ENCODE results near the gene CLK2. TPM values are rescaled to one million over a fixed set of nuclear protein-coding genes. Genes with fewer than 3 reads are reported as not detected.

CLK2 gene
- total RNA-seq, 1 donor from 2014 or later: 41.7 TPM

- Histone ChIP-seq H4K20me1 (ENCODE audit: low read depth) (peaks cover 36% of the 10 kb centered on the region), H3K9me3 (ENCODE audit: low read depth) (no peaks in the 10 kb centered on the region), H3K4me3 (peak within 1 kb of the TSS; percentile 87), H2AFZ (replicated peaks) (peak within 1 kb of the TSS; percentile 61), H3F3A (ENCODE audit: low read depth) (peaks cover 22% of the 10 kb centered on the region), H3K9ac (peak within 1 kb of the TSS; percentile 93), H3K36me3 (no peaks in the 10 kb centered on the region), H3K27me3 (no peaks in the 10 kb centered on the region), H3K4me1 (peaks cover 14% of the 10 kb centered on the region), H3K4me2 (peak within 1 kb of the TSS; percentile 93), H3K27ac (peak within 1 kb of the TSS; percentile 97), H3K79me2 (ENCODE audit: low read depth) (peaks cover 43% of the 10 kb centered on the region)
- Mint-ChIP-seq H3K9me3 (no peaks in the 10 kb centered on the region), H3K4me1 (peaks cover 52% of the 10 kb centered on the region), H3K27ac (peak within 1 kb of the TSS; percentile 98), H3K4me3 (peak within 1 kb of the TSS; percentile 99), H3K27me3 (ENCODE audit: insufficient read depth, low read depth) (peaks cover 12% of the 10 kb centered on the region), H3K36me3 (peaks cover 23% of the 10 kb centered on the region)
- TF ChIP-seq EZH2phosphoT487 (IDR thresholded peaks at IDR 0.05) (no peak), EZH2 (IDR thresholded peaks at IDR 0.05) (no peak)
- TF ChIP-seq, protein P1, sequence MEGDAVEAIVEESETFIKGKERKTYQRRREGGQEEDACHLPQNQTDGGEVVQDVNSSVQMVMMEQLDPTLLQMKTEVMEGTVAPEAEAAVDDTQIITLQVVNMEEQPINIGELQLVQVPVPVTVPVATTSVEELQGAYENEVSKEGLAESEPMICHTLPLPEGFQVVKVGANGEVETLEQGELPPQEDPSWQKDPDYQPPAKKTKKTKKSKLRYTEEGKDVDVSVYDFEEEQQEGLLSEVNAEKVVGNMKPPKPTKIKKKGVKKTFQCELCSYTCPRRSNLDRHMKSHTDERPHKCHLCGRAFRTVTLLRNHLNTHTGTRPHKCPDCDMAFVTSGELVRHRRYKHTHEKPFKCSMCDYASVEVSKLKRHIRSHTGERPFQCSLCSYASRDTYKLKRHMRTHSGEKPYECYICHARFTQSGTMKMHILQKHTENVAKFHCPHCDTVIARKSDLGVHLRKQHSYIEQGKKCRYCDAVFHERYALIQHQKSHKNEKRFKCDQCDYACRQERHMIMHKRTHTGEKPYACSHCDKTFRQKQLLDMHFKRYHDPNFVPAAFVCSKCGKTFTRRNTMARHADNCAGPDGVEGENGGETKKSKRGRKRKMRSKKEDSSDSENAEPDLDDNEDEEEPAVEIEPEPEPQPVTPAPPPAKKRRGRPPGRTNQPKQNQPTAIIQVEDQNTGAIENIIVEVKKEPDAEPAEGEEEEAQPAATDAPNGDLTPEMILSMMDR (IDR thresholded peaks at IDR 0.05): no peak
- DNase-seq (ENCODE audit: low spot score): peak; percentile 98
These were observed 35.5 kb upstream of the CLK2 start, which contains the start of gene FDPS for GRCh38 chr1:155308493-155309422. Gene FDPS (plus strand): TSS chr1:155308866. CDS start chr1:155309790, 924 bp downstream.

GRCh38 chr1:155307247-155307740 is 34.0 kb upstream of the CLK2 start:
- no peaks in the 10 kb centered on the region for H3K9me3 Mint-ChIP-seq
- H3K4me2 ChIP-seq: no peak overlapping the region
- H3K27me3 ChIP-seq: no peaks in the 10 kb centered on the region
- H3F3A ChIP-seq (ENCODE audit: low read depth): peaks cover 22% of the 10 kb centered on the region
- H3K27me3 Mint-ChIP-seq (ENCODE audit: insufficient read depth, low read depth): peaks cover 12% of the 10 kb centered on the region
- H3K79me2 ChIP-seq (ENCODE audit: low read depth): peaks cover 36% of the 10 kb centered on the region
- H3K4me3 Mint-ChIP-seq: peak overlapping the region; percentile 67
- H3K4me3 ChIP-seq: no peak overlapping the region
- H3K27ac ChIP-seq: peak overlapping the region; percentile 97
- peak overlapping the region; percentile 61 for H3K27ac Mint-ChIP-seq
- peak; percentile 69 for DNase-seq (ENCODE audit: low spot score)
- peaks cover 14% of the 10 kb centered on the region for H3K4me1 ChIP-seq
- H4K20me1 ChIP-seq (ENCODE audit: low read depth): peaks cover 22% of the 10 kb centered on the region
- H3K9me3 ChIP-seq (ENCODE audit: low read depth): no peaks in the 10 kb centered on the region
- peaks cover 13% of the 10 kb centered on the region for H3K36me3 Mint-ChIP-seq
- H3K36me3 ChIP-seq: no peaks in the 10 kb centered on the region
- no peak for TF ChIP-seq EZH2 (IDR thresholded peaks at IDR 0.05)
- TF ChIP-seq EZH2phosphoT487 (IDR thresholded peaks at IDR 0.05): no peak
- TF ChIP-seq, protein P1 (IDR thresholded peaks at IDR 0.05): peak; percentile 52
- no peak overlapping the region for H3K9ac ChIP-seq
- peaks cover 50% of the 10 kb centered on the region for H3K4me1 Mint-ChIP-seq
- no peak overlapping the region for H2AFZ ChIP-seq (replicated peaks)

DNA sequence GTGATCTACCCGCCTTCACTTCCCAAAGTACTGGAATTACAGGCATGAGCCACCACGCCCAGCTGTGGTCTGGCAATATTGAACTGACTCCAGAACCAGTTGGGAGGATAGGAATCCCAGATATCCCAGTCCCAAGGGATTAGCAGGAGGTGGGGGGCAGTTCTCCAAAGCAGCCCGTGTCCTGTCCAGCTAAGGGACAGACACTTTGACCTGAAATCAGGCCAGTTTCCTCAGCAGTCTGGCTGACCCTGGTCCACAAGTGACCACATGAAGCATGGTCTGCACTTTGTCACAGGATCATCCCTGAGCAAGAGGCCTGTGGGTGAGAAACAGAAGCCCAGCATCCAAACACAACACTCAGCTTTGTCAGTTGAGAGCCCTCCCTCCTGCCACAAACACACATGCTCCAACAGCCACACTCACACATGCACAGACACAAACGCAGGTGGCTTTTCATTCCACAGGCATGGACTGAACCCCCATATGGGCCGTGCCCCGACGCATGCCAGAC is 32.6 kb upstream of the CLK2 start:
- H3K4me2 ChIP-seq: no peak overlapping the region
- Mint-ChIP-seq H3K36me3 (peaks cover 3% of the 10 kb centered on the region), H3K27ac (peak overlapping the region; percentile 61), H3K4me1 (peaks cover 38% of the 10 kb centered on the region), H3K27me3 (ENCODE audit: insufficient read depth, low read depth) (peaks cover 9% of the 10 kb centered on the region), H3K9me3 (no peaks in the 10 kb centered on the region), H3K4me3 (no peak overlapping the region)
- H3K36me3 ChIP-seq: no peaks in the 10 kb centered on the region
- no peak overlapping the region for H3K27ac ChIP-seq
- H3K27me3 ChIP-seq: no peaks in the 10 kb centered on the region
- peaks cover 9% of the 10 kb centered on the region for H4K20me1 ChIP-seq (ENCODE audit: low read depth)
- DNase-seq (ENCODE audit: low spot score): no peak
- peaks cover 22% of the 10 kb centered on the region for H3K79me2 ChIP-seq (ENCODE audit: low read depth)
- H3K4me1 ChIP-seq: peaks cover 14% of the 10 kb centered on the region
- H3F3A ChIP-seq (ENCODE audit: low read depth): peaks cover 22% of the 10 kb centered on the region
- H2AFZ ChIP-seq (replicated peaks): no peak overlapping the region
- no peak overlapping the region for H3K9ac ChIP-seq
- TF ChIP-seq EZH2 (IDR thresholded peaks at IDR 0.05): no peak
- TF ChIP-seq, protein P1 (IDR thresholded peaks at IDR 0.05): no peak
- no peak for TF ChIP-seq EZH2phosphoT487 (IDR thresholded peaks at IDR 0.05)
- H3K4me3 ChIP-seq: no peak overlapping the region
- no peaks in the 10 kb centered on the region for H3K9me3 ChIP-seq (ENCODE audit: low read depth)

Measured in neural progenitor cell (in vitro differentiated cells).